Ishikawa (cell line): ENCODE data around the gene RPL39.

Source experiments
- EGR1 ChIP-seq: IDR thresholded peaks from 2 replicates; pipeline ENCODE4 v1.6.1; 2012
- TAF1 ChIP-seq: IDR thresholded peaks from 2 replicates; pipeline ENCODE4 v1.6.1; 2012; ENCODE audit warnings: low read depth, mild to moderate bottlenecking
- YY1 ChIP-seq: IDR thresholded peaks from 2 replicates; pipeline ENCODE4 v1.6.1; 2012; ENCODE audit warnings: low read depth

- no peak for TF ChIP-seq TAF1
- TF ChIP-seq YY1 = no peak
- TF ChIP-seq EGR1 = no peak
These were observed 28.2 kb downstream of the RPL39 start for GRCh38 chrX:119763181-119763580.
